Sigmoid colon (tissue), 7 donors: ENCODE results near the gene SEC62. TPM values are rescaled to one million over a fixed set of nuclear protein-coding genes. Genes with fewer than 3 reads are reported as not detected.

Experiments used
- DNase-seq: peaks from one replicate; pipeline ENCODE4 v3.0.0-alpha.2; 2019
- H3K27ac ChIP-seq, 4 donors: fragments of 200-600 bp; sonication (generic); one replicate each; pipeline ENCODE4 v1.5.1; 2016 to 2019; ENCODE audit warnings: mild to moderate bottlenecking in 1 of 4
- H3K27me3 ChIP-seq, 3 donors: fragments of 200-600 bp; sonication (generic); one replicate each; pipeline ENCODE4 v1.5.1; 2019; ENCODE audit warnings: mild to moderate bottlenecking in 1 of 3
- H3K36me3 ChIP-seq, 4 donors: fragments of 200-600 bp; sonication (generic); one replicate each; pipeline ENCODE4 v1.5.1; 2016 to 2019
- H3K4me1 ChIP-seq, 4 donors: fragments of 200-600 bp; sonication (generic); one replicate each; pipeline ENCODE4 v1.5.1; 2017 to 2019
- H3K4me3 ChIP-seq, 4 donors: fragments of 200-600 bp; sonication (generic); one replicate each; pipeline ENCODE4 v1.5.1; 2017 to 2019; ENCODE audit warnings: mild to moderate bottlenecking in 2 of 4, moderate library complexity in 1 of 4
- H3K9me3 ChIP-seq, 4 donors: fragments of 200-600 bp in 3 of 4; sonication (generic) in 3 of 4; one replicate each; pipeline versions ENCODE4 v1.5.1 to v1.6.1; 2013 to 2019
- CTCF ChIP-seq, 4 experiments: fragments of 450-650 bp in 3 of 4; fragments of 200-600 bp in 1 of 4; IDR thresholded peaks; one replicate each; pipeline ENCODE4 v1.5.1; 2016 to 2019; ENCODE audit warnings: antibody characterized with exemption in 4 of 4, mild to moderate bottlenecking in 3 of 4, moderate library complexity in 2 of 4
- EP300 ChIP-seq, 4 donors: sonication (generic); formaldehyde crosslinking; IDR thresholded peaks; one replicate each; pipeline ENCODE4 v1.6.1; 2017; ENCODE audit warnings: antibody characterized with exemption in 4 of 4
- POLR2A ChIP-seq, 2 donors: fragments of 450-650 bp; IDR thresholded peaks; one replicate each; pipeline ENCODE4 v1.6.1; 2016; ENCODE audit warnings: antibody characterized with exemption in 2 of 2, mild to moderate bottlenecking in 2 of 2, moderate library complexity in 2 of 2
- POLR2AphosphoS5 ChIP-seq, 4 donors: sonication (generic); formaldehyde crosslinking; IDR thresholded peaks; one replicate each; pipeline ENCODE4 v1.6.1; 2017; ENCODE audit warnings: antibody characterized with exemption in 4 of 4
- WGBS, 2 donors: extraction: QIAGEN DNeasy Blood & Tissue Kit; methylation state at CpG; one replicate each; pipeline ENCODE4 v1.1.7; 2013; 5-methylcytosine and 5-hydroxymethylcytosine counted together
- intact Hi-C: fragments of 100-400 bp; cut with DNase I; formaldehyde crosslinking; loops from one replicate; pipeline ENCODE4 v1.15.1; 2023
- polyA plus RNA-seq, 3 donors: library from polyadenylated mRNA; stranded (reverse); fragments of 200-250 nt; gene quantifications; one replicate each; pipeline ENCODE4 v1.2.3, GENCODE V29; 2013
- total RNA-seq, 4 donors: library from RNA; depleted of rRNA; stranded (reverse); fragments of >200 nt; gene quantifications; one replicate each; pipeline ENCODE4 v1.1.0, GENCODE V29; 2016
- donor health status: healthy with polysubstance abuse.
- donor health status: Bipolar disorder and iron deficiency.
- donor health status: healthy.

The SEC62 gene
- total and polyA plus RNA-seq, 7 donors: 15.0 to 82.6 (median 77.7) TPM

- WGBS, 2 donors: 88 to 93% methylated on average over 5 of the region's 5 CpGs
- intact Hi-C loops: no loop called here
- Histone ChIP-seq H3K27me3 (no peaks in the 10 kb centered on the region), H3K36me3 (peaks cover 0 to 80% (median 10%) of the 10 kb centered on the region in 4 donors), H3K27ac (no peak overlapping the region), H3K4me1 (no peaks in the 10 kb centered on the region), H3K4me3 (no peak overlapping the region), H3K9me3 (no peaks in the 10 kb centered on the region)
- DNase-seq: no peak
- TF ChIP-seq CTCF (IDR thresholded peaks at IDR 0.05) (no peak), POLR2AphosphoS5 (IDR thresholded peaks at IDR 0.05) (no peak), EP300 (IDR thresholded peaks at IDR 0.05) (no peak), POLR2A (IDR thresholded peaks at IDR 0.05) (no peak)
Observed at GRCh38 chr3:169992781-169993180, 26.2 kb downstream of the SEC62 start.

- intact Hi-C loops: no loop called here
- Histone ChIP-seq H3K4me1 (no peaks in the 10 kb centered on the region), H3K36me3 (peaks cover 0 to 70% (median 10%) of the 10 kb centered on the region in 4 donors), H3K27ac (no peak overlapping the region), H3K9me3 (no peaks in the 10 kb centered on the region), H3K4me3 (no peak overlapping the region), H3K27me3 (no peaks in the 10 kb centered on the region)
- 95 to 96% methylated on average over 3 of the region's 3 CpGs for WGBS, 2 donors
- TF ChIP-seq POLR2A (IDR thresholded peaks at IDR 0.05) (no peak), POLR2AphosphoS5 (IDR thresholded peaks at IDR 0.05) (no peak), CTCF (IDR thresholded peaks at IDR 0.05) (no peak), EP300 (IDR thresholded peaks at IDR 0.05) (no peak)
- DNase-seq: no peak
Observed at GRCh38 chr3:169993761-169994160, 27.2 kb downstream of the SEC62 start.

GRCh38 chr3:169996063-169996462 is 29.5 kb downstream of the SEC62 start:
- Histone ChIP-seq H3K36me3 (peaks cover 0 to 49% (median 7%) of the 10 kb centered on the region in 4 donors), H3K27me3 (no peaks in the 10 kb centered on the region), H3K4me3 (no peak overlapping the region), H3K9me3 (no peaks in the 10 kb centered on the region), H3K4me1 (no peaks in the 10 kb centered on the region), H3K27ac (no peak overlapping the region)
- 96 to 99% methylated on average over 2 of the region's 2 CpGs for WGBS, 2 donors
- intact Hi-C loops: no loop called here
- TF ChIP-seq POLR2AphosphoS5 (IDR thresholded peaks at IDR 0.05): no peak
- TF ChIP-seq EP300 (IDR thresholded peaks at IDR 0.05): no peak
- no peak for TF ChIP-seq POLR2A (IDR thresholded peaks at IDR 0.05)
- no peak for TF ChIP-seq CTCF (IDR thresholded peaks at IDR 0.05)
- no peak for DNase-seq

- no peak for DNase-seq
- H3K9me3 ChIP-seq: no peaks in the 10 kb centered on the region
- H3K36me3 ChIP-seq: peaks cover 0 to 23% (median 2%) of the 10 kb centered on the region in 4 donors
- H3K4me1 ChIP-seq: no peaks in the 10 kb centered on the region
- intact Hi-C loops: no loop called here
- no peak overlapping the region for H3K4me3 ChIP-seq
- TF ChIP-seq POLR2AphosphoS5 (IDR thresholded peaks at IDR 0.05) (no peak), EP300 (IDR thresholded peaks at IDR 0.05) (no peak), CTCF (IDR thresholded peaks at IDR 0.05) (no peak), POLR2A (IDR thresholded peaks at IDR 0.05) (no peak)
- WGBS, 2 donors: 49 to 51% methylated on average over 2 of the region's 2 CpGs
- H3K27me3 ChIP-seq: no peaks in the 10 kb centered on the region
- H3K27ac ChIP-seq: no peak overlapping the region
Observed at GRCh38 chr3:169998668-169999131, 32.1 kb downstream of the SEC62 start.

GRCh38 chr3:169999433-169999832 is 32.8 kb downstream of the SEC62 start:
- WGBS, 2 donors: 92 to 96% methylated on average over 1 of the region's 1 CpG
- Histone ChIP-seq H3K36me3 (peaks cover 0 to 16% (median 2%) of the 10 kb centered on the region in 4 donors), H3K4me1 (no peaks in the 10 kb centered on the region), H3K9me3 (no peaks in the 10 kb centered on the region), H3K27ac (no peak overlapping the region), H3K27me3 (no peaks in the 10 kb centered on the region), H3K4me3 (no peak overlapping the region)
- TF ChIP-seq CTCF (IDR thresholded peaks at IDR 0.05): no peak
- no peak for DNase-seq
- intact Hi-C loops: no loop called here
